ENCODE results near the gene RAB34.

The RAB34 gene, protein sequence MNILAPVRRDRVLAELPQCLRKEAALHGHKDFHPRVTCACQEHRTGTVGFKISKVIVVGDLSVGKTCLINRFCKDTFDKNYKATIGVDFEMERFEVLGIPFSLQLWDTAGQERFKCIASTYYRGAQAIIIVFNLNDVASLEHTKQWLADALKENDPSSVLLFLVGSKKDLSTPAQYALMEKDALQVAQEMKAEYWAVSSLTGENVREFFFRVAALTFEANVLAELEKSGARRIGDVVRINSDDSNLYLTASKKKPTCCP

DNA sequence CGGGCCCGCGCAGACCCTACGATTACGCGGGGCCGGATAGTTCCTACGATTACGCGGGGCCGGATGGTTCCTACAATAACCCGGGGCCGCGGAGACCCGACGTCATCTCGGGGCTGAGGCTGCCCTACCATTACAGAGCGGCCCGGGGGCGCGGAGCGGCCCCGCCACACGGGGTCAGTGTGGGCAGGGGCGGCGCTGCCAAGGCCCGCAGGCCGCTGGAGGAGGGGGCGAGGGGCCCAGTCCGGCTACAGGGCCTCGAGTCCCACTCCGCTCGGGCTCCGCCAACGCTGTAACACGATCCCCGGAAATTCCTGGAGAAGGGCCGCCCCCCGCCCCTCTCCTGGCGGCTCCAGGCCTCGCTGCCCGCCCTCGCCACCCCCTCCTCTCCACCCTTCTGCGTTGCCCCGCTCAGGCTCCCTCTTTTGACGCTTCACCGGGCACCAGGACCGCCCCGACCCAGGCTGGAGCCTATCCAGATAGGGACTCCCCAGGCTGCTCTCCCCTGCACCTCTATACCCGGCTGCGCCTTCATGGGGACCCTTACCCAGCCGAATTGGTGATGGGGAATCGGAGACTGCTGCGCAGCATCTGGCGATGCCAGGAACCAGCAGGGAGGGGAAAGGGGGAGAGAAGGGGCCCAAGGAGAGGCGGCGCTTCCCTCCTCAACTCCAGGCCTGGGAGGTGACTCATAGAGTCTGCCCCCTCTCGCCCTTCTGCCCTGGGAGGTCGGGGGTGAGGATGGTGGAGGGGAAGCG, at the start of gene RAB34:
Gene RAB34, minus strand, starts transcription at position 291 of the 755 bp plus-strand sequence. CDS start 602 bp downstream, outside the sequence.
- no peak for DNase-seq (ENCODE audit: low read depth in 3 of 3)

- no peak for DNase-seq (ENCODE audit: low read depth in 3 of 3)
Measured at GRCh38 chr17:28765038-28765437, 47.4 kb upstream of the RAB34 start.

DNA sequence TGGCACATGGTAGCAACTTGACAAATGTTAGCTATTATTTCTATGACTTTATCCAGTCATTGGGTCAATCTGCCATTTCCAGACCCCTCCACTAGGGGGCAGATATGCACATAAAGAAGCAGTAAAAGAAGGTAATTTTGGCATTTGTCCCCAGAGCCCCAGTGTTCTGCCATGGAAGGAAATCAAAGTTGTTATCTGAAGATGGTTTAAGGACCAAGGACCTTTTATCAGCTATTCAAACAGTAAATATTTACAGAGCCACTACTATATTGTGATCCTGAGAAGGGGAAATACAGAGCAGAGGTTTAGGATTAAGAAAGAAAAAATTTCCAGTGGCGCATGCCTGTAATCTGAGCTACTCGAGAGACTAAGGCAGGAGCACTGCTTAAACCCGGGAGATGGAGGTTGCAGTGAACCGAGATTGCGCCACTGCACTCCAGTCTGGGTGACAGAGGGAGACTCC, 46.2 kb upstream of the RAB34 start:
- peak; percentile 54 to 70 (median 66) for DNase-seq (ENCODE audit: low read depth in 3 of 3)

DNA sequence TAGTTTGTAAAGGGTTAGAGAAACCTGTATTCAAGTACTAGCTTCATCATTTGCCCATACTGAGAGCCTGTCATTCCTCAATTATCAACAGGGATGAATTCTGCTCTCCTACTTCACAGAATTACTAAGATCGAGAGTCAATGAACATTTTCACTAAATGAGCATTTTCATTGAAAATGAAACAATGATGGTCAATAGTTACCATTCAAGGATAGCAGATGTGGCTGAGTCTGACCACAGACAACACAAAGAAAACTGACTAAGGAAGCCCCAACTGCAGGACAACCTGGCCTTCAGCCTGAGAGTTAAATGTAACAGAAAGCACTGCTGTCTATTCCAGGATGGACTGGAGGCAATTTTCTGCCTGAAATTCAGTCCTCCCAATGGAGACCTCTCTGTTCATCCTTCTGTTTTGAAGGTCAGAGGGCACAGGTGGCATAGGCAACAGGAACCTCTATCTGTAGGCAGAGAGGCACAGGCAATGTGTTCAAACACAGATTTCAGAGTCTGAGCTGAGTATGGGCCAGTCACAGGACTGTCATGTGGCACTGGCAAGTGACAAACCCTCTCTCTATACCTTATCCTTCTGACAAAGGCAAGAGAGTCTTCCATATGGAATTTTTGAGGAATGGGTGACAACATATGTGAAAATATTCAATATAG, 45.6 kb upstream of the RAB34 start:
- DNase-seq (ENCODE audit: low read depth in 3 of 3) = no peak

- DNase-seq (ENCODE audit: low read depth in 3 of 3) = no peak
Measured at GRCh38 chr17:28760601-28761562, 43.2 kb upstream of the RAB34 start.

GRCh38 chr17:28759256-28759865, 41.7 kb upstream of the RAB34 start:
- no peak for DNase-seq (ENCODE audit: low read depth in 3 of 3)

GRCh38 chr17:28758411-28759121, 40.9 kb upstream of the RAB34 start:
- DNase-seq (ENCODE audit: low read depth in 3 of 3) = no peak

DNA sequence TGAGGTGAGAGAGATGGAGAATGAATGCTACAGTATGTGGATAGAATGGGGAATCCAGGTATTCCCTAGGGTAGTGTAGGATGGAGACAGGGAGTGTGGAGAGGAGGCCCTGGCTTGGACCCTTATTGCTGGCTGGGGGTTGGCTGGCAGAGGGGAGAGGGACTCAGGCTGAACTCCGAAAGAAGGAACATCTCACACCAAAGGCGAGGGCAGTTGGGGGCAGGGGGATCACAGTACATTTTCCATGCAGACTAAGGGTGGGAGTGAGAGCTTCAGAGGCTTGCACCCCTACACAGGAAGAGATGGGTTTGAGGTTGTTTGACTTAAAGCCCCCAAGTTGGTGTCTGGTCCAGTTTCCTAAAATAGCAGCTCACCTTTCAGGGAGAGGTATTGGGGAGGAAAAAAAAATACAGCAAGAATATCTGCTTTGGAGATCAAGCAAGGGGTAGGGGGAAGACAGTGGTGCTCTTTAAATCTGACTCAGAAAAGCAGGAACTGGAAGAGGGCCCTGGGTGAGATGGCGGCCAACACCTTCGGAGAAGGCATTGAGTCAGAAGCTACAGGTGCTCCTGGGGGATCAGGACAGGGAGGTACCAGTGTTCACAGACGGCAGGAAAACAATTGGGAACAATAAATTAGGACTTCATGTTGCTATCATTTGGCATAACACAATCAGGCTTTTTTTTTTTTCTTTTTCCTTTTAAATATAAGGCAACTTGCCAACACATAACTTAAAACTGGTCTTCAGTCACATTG, 38.6 kb upstream of the RAB34 start:
- no peak for DNase-seq (ENCODE audit: low read depth in 3 of 3)

GRCh38 chr17:28755486-28755885, 37.8 kb upstream of the RAB34 start:
- DNase-seq (ENCODE audit: low read depth in 3 of 3) = no peak

GRCh38 chr17:28751600-28752366, 34.1 kb upstream of the RAB34 start:
- DNase-seq (ENCODE audit: low read depth in 3 of 3) = no peak

GRCh38 chr17:28750178-28751047, 32.7 kb upstream of the RAB34 start:
- DNase-seq (ENCODE audit: low read depth in 3 of 3) = peak; percentile 83 to 88 (median 83)

- DNase-seq (ENCODE audit: low read depth in 3 of 3) = no peak
Measured at GRCh38 chr17:28749516-28750177, 32.0 kb upstream of the RAB34 start.

DNA sequence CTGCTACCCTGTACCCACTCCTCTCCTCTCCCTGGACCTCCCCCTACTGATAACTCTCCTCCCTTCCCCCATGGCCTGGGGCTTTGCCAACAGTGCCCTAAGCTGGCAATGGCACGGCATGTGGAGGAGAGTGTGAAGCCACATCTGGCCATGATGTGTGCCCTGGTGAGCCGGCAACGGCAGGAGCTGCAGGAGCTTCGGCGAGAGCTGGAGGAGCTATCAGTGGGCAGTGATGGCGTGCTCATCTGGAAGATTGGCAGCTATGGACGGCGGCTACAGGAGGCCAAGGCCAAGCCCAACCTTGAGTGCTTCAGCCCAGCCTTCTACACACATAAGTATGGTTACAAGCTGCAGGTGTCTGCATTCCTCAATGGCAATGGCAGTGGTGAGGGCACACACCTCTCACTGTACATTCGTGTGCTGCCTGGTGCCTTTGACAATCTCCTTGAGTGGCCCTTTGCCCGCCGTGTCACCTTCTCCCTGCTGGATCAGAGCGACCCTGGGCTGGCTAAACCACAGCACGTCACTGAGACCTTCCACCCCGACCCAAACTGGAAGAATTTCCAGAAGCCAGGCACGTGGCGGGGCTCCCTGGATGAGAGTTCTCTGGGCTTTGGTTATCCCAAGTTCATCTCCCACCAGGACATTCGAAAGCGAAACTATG, 31.3 kb upstream of the RAB34 start:
- no peak for DNase-seq (ENCODE audit: low read depth in 3 of 3)

DNA sequence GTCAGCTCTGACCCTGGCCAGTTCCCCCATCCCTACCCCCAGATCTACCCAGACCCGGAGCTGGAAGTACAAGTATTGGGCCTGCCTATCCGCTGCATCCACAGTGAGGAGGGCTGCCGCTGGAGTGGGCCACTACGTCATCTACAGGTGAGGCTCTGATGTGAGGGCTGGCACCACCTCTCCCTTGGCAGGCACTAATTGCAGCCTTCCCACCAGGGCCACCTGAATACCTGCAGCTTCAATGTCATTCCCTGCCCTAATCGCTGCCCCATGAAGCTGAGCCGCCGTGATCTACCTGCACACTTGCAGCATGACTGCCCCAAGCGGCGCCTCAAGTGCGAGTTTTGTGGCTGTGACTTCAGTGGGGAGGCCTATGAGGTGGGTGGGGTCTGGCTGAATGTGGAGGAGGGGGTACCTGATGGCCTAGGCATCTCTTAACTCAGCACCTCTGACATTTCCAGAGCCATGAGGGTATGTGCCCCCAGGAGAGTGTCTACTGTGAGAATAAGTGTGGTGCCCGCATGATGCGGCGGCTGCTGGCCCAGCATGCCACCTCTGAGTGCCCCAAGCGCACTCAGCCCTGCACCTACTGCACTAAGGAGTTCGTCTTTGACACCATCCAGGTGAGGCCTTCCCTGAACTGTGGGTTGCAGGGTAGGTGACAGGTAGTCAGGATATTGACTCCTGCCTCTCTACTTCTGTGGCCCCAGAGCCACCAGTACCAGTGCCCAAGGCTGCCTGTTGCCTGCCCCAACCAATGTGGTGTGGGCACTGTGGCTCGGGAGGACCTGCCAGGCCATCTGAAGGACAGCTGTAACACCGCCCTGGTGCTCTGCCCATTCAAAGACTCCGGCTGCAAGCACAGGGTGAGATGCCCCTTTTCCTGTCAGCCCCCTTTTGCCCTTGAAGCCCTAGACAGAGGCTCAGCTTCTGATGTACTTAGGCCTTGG, 30.4 kb upstream of the RAB34 start:
- no peak for DNase-seq (ENCODE audit: low read depth in 3 of 3)

DNA sequence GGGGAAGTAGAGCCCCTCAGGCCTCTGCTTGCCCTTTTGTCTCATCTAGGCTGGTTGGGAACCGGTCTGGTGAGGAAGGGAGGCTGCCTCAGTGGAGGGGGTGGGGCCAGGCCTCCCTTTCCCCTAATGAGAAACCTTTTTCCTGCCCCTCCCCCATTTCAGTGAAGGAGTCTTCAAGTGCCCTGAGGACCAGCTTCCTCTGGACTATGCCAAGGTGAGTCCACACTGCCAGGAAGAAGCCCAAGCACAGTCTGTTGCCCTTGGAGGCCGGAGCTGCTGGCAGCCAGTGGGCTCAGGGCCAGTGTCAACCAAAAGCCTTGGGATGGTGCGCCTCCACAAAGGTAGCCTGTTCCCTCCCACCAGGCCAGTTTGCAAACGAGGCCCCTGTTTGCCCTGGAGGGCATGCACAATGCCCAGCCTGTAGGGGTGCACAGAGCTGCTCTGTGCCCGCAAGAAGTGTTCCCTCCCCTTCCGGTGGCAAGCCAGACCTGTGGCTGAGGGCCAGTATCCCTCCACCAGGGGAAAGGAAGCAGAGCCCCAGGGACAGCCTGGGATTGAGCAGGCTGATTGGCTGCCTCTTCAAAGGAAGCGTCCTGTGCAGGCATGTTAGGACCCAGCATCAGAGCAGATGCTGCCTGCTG, 29.5 kb upstream of the RAB34 start:
- no peak for DNase-seq (ENCODE audit: low read depth in 3 of 3)
